Loucy (cell line): ENCODE results near the gene ACTL8.

Experiments
- H2AFZ ChIP-seq: fragments of 200-600 bp; sonication (generic); 2 replicates; pipeline ENCODE4 v1.6.0; 2016; ENCODE audit warnings: antibody characterized with exemption, mild to moderate bottlenecking, low read length, moderate library complexity
- H3F3A ChIP-seq: fragments of 200-600 bp; 2 replicates; pipeline ENCODE4 v1.6.0; 2016; ENCODE audit warnings: antibody characterized with exemption, low read depth, mild to moderate bottlenecking
- H3K27me3 ChIP-seq: fragments of 200-600 bp; sonication (generic); 2 replicates; pipeline ENCODE4 v1.6.1; 2014; ENCODE audit warnings: low read length, mild to moderate bottlenecking; ENCODE audit not compliant: insufficient read depth, poor library complexity, severe bottlenecking
- H3K36me3 ChIP-seq: fragments of 200-600 bp; sonication (generic); 2 replicates; pipeline ENCODE4 v1.6.1; 2016; ENCODE audit warnings: low read length; ENCODE audit not compliant: insufficient read depth
- H3K4me1 ChIP-seq: fragments of 200-600 bp; sonication (generic); 2 replicates; pipeline ENCODE4 v1.5.1; 2014; ENCODE audit warnings: low read length, mild to moderate bottlenecking; ENCODE audit not compliant: insufficient read depth, poor library complexity, severe bottlenecking
- H3K4me2 ChIP-seq: fragments of 200-600 bp; sonication (generic); 2 replicates; pipeline ENCODE4 v1.6.0; 2014; ENCODE audit warnings: antibody characterized with exemption, low read length, low read depth, mild to moderate bottlenecking; ENCODE audit not compliant: poor library complexity, severe bottlenecking
- H3K4me3 ChIP-seq: fragments of 200-600 bp; sonication (generic); 2 replicates; pipeline ENCODE4 v1.5.1; 2014; ENCODE audit warnings: low read length, mild to moderate bottlenecking, mixed read lengths; ENCODE audit not compliant: poor library complexity, severe bottlenecking
- H3K79me2 ChIP-seq: fragments of 200-600 bp; sonication (generic); 2 replicates; pipeline ENCODE4 v1.6.1; 2014; ENCODE audit warnings: low read length; ENCODE audit not compliant: insufficient read depth
- H3K9ac ChIP-seq: fragments of 200-600 bp; sonication (generic); 2 replicates; pipeline ENCODE4 v1.6.0; 2014; ENCODE audit warnings: mild to moderate bottlenecking, low read depth, low read length, moderate library complexity; ENCODE audit not compliant: poor library complexity, severe bottlenecking
- H3K9me2 ChIP-seq: fragments of 200-600 bp; sonication (generic); replicated peaks from 2 replicates; pipeline ENCODE4 v1.6.1; 2016; ENCODE audit warnings: low read depth, low read length, mixed read lengths
- H3K9me3 ChIP-seq: fragments of 200-600 bp; sonication (generic); 2 replicates; pipeline ENCODE4 v1.6.1; 2014; ENCODE audit warnings: mild to moderate bottlenecking, antibody characterized with exemption, low read length, low read depth; ENCODE audit not compliant: insufficient read depth
- H4K20me1 ChIP-seq: fragments of 200-600 bp; sonication (generic); 2 replicates; pipeline ENCODE4 v1.6.0; 2014; ENCODE audit warnings: antibody characterized with exemption, low read length, mild to moderate bottlenecking; ENCODE audit not compliant: insufficient read depth, poor library complexity, severe bottlenecking
- EZH2phosphoT487 ChIP-seq: fragments of 200-600 bp; IDR thresholded peaks from 2 replicates; pipeline ENCODE4 v1.6.1; 2018; ENCODE audit warnings: antibody characterized with exemption, mild to moderate bottlenecking, moderate library complexity, borderline replicate concordance
- TF ChIP-seq, protein P1 (sequence below): fragments of 200-600 bp; sonication (generic); conservative IDR thresholded peaks from 2 replicates; pipeline ENCODE4 v1.5.1; 2014; ENCODE audit warnings: mild to moderate bottlenecking, antibody characterized with exemption, low read length

Gene ACTL8

DNA sequence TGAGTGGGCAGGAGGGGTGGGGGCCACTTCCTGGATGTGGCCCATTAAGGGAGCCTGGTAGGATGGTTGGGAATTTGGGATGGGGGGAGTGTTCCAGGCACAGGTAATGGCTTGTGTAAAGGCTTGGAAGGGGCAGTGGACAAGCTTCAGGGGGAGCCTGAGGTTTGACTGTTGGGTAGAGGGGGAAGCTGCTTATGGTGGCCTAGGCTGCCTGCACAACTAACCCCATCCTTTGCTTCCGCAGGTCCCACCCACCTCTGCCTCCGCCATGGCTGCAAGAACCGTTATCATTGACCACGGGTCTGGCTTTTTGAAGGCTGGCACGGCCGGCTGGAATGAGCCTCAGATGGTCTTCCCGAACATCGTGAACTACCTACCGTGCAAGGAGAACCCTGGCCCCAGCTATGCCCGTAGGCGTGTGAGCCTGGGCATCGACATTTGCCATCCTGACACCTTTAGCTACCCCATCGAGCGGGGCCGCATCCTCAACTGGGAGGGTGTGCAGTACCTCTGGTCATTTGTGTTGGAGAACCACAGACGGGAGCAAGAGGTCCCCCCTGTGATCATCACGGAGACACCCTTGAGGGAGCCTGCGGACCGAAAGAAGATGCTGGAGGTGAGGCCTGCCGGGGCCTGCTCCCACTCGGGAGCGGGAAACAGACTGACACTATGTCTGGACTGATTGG lies 67.8 kb downstream of the ACTL8 start:
- Histone ChIP-seq H4K20me1 (no peaks in the 10 kb centered on the region), H3K79me2 (no peaks in the 10 kb centered on the region), H3F3A (no peaks in the 10 kb centered on the region), H2AFZ (no peak overlapping the region), H3K9me3 (no peaks in the 10 kb centered on the region; the same call in 1 of the 2 replicates), H3K27me3 (no peaks in the 10 kb centered on the region), H3K4me1 (no peaks in the 10 kb centered on the region), H3K4me3 (no peak overlapping the region), H3K36me3 (no peaks in the 10 kb centered on the region), H3K4me2 (no peak overlapping the region), H3K9me2 (no peaks in the 10 kb centered on the region), H3K9ac (no peak overlapping the region)
- TF ChIP-seq, protein P1, sequence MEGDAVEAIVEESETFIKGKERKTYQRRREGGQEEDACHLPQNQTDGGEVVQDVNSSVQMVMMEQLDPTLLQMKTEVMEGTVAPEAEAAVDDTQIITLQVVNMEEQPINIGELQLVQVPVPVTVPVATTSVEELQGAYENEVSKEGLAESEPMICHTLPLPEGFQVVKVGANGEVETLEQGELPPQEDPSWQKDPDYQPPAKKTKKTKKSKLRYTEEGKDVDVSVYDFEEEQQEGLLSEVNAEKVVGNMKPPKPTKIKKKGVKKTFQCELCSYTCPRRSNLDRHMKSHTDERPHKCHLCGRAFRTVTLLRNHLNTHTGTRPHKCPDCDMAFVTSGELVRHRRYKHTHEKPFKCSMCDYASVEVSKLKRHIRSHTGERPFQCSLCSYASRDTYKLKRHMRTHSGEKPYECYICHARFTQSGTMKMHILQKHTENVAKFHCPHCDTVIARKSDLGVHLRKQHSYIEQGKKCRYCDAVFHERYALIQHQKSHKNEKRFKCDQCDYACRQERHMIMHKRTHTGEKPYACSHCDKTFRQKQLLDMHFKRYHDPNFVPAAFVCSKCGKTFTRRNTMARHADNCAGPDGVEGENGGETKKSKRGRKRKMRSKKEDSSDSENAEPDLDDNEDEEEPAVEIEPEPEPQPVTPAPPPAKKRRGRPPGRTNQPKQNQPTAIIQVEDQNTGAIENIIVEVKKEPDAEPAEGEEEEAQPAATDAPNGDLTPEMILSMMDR, result no peak
- TF ChIP-seq EZH2phosphoT487, result no peak

DNA sequence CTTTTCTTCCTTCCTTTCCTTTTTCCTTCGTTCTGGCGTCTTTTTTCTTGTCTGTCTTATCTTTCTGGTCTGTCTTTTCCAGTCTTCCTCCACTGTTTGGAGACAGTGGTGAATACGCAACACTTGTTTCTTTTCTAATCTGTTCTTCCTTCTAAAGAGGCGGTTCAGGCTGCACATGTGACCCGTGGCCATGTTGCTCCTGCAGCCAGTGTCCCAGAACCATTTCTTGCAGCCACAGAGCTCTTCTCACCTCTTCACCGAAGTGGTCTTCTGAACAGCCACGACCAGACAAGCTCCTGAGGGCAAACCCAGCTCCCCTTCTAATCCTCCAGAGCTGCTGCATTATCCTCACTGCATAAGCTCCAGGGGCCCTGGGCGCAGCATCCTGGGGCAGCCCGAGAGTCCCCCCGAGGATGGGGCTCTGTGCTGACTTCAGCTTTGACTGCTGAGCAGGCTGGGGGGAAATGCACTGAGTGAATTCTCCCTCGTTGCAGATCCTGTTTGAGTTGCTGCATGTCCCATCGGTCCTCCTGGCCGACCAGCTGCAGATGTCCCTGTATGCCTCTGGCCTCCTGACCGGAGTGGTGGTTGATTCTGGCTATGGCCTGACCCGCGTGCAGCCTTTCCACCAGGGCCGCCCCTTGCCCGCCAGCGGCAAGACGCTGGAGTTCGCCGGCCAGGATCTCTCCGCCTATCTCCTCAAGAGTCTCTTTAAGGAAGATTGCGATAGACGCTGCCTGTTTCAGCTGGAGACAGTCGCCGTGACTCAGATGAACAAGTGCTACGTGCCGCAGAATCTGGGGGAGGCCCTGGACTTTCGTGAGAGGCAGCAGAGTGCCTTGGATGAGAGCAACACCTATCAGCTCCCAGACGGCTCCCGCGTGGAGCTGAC lies 70.4 kb downstream of the ACTL8 start:
- no peak overlapping the region for H3K9ac ChIP-seq
- H3K36me3 ChIP-seq, result no peaks in the 10 kb centered on the region
- H3K4me2 ChIP-seq, result no peak overlapping the region
- no peaks in the 10 kb centered on the region for H4K20me1 ChIP-seq
- H3K4me3 ChIP-seq, result no peak overlapping the region
- no peaks in the 10 kb centered on the region for H3K4me1 ChIP-seq
- H3K9me2 ChIP-seq, result no peaks in the 10 kb centered on the region
- H3F3A ChIP-seq, result no peaks in the 10 kb centered on the region
- H2AFZ ChIP-seq, result no peak overlapping the region
- no peaks in the 10 kb centered on the region for H3K27me3 ChIP-seq
- H3K9me3 ChIP-seq, result no peaks in the 10 kb centered on the region
- H3K79me2 ChIP-seq, result no peaks in the 10 kb centered on the region
- TF ChIP-seq, protein P1, result no peak

DNA sequence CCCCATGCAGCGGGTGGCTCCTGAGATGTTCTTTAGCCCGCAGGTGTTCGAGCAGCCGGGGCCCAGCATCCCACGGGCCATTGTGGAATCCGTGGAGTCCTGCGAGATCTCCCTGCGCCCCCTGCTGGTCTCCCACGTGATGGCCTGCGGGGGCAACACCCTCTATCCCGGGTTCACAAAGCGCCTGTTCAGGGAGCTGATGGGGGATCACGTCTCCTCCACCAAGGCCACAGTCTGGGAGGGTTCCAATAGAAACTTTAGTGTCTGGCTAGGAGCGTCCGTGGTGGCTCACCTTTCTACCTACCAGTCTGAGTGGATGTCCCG lies 71.0 kb downstream of the ACTL8 start:
- Histone ChIP-seq H3K4me1 (no peaks in the 10 kb centered on the region), H3K4me3 (no peak overlapping the region), H3K79me2 (no peaks in the 10 kb centered on the region), H3F3A (no peaks in the 10 kb centered on the region), H2AFZ (no peak overlapping the region), H3K9ac (no peak overlapping the region), H3K9me3 (no peaks in the 10 kb centered on the region), H3K4me2 (no peak overlapping the region), H3K9me2 (no peaks in the 10 kb centered on the region), H4K20me1 (no peaks in the 10 kb centered on the region), H3K36me3 (no peaks in the 10 kb centered on the region), H3K27me3 (no peaks in the 10 kb centered on the region)
- TF ChIP-seq EZH2phosphoT487, result no peak
- TF ChIP-seq, protein P1, result peak; percentile 43; the same call in 1 of the 2 replicates
